HG02759 (cell line): ENCODE data around the gene CASS4.

Experiments used
- ATAC-seq: cut with Tn5 transposase; IDR thresholded peaks from one replicate; pipeline ENCODE4 v1.9.1; 2021; ENCODE audit warnings: mild to moderate bottlenecking, moderate library complexity; ENCODE audit not compliant: unreplicated experiment

Gene CASS4

GRCh38 chr20:56422076-56422823, 10.2 kb downstream of the CASS4 start:
- ATAC-seq, result no peak

- no peak for ATAC-seq
These were observed 10.7 kb downstream of the CASS4 start for GRCh38 chr20:56422824-56423189.

- ATAC-seq, result no peak
These were observed 11.2 kb downstream of the CASS4 start for GRCh38 chr20:56423211-56423610.

DNA sequence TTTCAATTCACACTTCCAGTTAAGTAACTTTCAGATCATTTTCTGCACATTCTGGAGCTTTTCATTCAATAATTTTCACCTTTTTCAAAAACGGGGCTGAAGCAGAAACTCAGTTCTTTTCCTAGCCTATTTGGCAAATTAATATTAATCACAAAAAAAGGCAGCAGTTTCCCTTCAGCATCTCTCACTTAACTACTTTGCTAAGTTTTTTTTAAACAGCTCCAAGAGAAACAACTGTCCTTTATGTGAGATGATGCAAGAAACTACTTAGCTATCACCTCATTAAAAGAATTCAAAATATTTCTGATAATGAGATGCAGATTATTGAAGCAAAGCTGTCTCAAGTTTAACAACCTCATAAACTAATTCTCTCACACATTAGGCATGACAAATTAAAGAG, 11.8 kb downstream of the CASS4 start:
- ATAC-seq, result no peak

- no peak for ATAC-seq
These were observed 12.9 kb downstream of the CASS4 start for GRCh38 chr20:56424931-56425330.

DNA sequence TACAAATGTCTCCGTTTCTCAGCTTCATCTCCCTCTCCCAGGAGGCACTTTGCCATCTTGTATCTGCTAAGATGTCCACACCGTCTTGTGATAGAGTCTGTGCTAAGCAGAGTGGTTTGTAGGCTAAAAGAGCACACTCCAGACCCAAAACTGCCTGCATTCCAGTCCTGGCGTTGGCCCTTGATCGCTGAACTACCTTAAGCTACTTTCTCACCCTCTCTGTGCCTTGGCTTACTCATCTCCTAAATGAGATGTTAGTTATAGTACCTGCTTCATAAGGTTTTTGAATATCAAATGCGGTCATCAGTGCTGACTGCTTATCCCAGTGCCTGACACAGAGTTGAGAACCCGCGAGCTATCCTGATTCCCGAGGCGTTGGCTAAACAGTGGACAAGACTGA, 14.0 kb downstream of the CASS4 start:
- ATAC-seq, result no peak

DNA sequence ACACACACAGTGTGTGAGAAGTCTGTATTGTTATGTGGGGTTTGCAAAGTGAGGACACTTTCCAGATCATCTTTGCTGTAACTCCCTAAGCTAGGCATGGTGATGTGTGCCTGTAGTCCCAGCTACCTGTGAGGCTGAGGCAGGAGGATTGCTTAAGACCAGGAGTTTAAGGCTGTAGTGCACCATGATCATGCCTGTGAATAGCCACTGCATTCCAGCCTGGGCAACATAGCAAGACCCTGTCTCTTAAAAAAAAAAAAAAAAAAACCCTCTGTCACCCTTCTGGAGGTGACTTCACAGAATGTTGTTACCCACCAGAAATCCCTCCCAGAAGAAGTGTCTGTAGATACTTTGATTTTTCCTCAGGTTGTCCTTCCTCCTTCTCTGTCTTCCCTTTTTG, 14.9 kb downstream of the CASS4 start:
- no peak for ATAC-seq

DNA sequence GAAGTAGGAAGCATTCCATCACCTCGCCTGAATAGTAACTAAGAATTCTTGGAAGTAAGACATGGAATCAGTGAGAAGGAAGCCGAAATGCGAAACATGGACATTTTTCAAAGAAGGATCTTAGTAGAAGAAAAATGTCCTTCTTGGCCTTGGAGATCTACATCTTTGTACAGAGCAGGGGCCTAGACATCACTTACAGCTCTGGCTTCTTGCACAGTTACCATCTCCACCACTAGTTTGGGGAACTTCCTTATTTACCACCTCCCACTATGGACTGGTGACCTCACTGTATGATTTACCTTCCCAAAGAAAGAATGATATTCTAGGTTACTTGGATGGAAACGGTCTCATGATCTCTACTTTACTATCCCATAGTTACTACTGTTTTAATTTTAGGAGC, 15.7 kb downstream of the CASS4 start:
- no peak for ATAC-seq

- no peak for ATAC-seq
These were observed 16.4 kb downstream of the CASS4 start for GRCh38 chr20:56428410-56428809.

DNA sequence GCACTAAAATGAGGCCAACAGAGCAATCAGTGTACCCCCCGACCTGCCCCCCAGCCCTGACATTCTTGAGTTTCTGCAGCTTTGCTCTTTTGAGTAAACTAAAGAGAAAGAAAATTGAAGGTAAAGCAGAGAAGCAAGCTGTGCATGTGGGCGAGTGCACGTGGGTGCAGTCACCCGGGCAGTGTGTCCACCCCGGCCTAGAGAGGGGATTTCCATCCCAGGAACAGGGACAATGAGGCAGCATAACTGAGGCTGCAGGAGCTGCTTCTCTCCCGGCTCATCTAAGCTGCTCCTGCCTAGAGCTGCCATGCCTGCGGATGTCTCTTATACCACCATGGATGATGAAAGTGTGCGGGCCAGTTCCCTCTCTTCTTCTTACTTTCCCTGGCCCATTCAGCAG, 16.8 kb downstream of the CASS4 start:
- no peak for ATAC-seq

- ATAC-seq, result no peak
These were observed 17.4 kb downstream of the CASS4 start for GRCh38 chr20:56429502-56429901.

- no peak for ATAC-seq
These were observed 17.9 kb downstream of the CASS4 start for GRCh38 chr20:56429941-56430340.

- ATAC-seq, result no peak
These were observed 18.4 kb downstream of the CASS4 start for GRCh38 chr20:56430461-56430860.

DNA sequence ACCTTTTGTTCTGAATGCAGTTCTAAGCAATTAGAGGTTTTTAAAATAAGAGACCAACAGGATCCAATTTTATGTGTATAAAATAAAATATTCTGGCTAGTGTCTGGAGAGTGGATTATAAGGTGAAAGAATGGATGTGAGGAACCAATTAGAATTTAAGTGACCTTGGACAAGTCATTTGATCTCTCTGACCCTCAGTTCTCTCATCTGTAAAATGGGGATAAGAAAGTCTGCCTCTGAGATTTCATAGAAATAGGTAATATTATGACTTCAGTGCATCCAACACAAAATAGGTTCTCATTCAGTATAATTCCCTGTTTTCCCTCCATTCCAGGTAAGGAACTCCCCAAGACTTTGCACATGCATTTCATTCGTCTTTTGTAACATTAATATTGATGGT, 18.9 kb downstream of the CASS4 start:
- no peak for ATAC-seq

GRCh38 chr20:56431471-56431870, 19.4 kb downstream of the CASS4 start:
- no peak for ATAC-seq

DNA sequence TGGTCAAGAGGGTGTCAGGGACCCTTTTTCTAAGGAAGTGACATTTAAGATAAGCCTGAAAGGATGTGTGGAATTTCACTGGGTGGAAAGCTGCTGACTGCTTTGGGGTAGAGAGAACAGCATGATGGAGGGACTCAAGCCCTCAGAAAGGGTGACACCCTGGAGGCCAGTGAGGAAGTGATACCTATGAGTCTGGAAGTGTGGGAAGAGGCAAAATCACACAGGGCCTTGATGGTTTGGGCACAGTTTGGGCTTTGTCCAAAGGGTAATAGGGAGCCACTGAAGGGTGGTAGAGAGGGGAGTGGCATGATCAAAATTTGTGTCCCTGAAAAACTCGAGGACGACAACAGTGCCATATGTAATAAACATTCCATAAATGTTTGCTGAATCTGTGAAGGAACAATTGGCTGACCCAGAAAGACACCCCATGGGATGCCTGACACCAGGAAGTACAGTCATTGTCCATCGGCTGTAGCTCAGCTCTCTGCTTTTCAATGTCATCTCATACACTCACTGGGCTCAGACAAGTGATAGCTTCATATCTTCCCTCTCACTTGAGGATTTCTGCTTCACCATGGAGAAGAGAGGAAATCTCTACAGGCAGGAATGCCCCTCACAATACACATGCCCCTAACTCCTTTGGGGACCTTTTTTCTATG, 21.3 kb downstream of the CASS4 start:
- no peak for ATAC-seq

GRCh38 chr20:56433880-56434255, 21.8 kb downstream of the CASS4 start:
- no peak for ATAC-seq

- no peak for ATAC-seq
These were observed 25.3 kb downstream of the CASS4 start for GRCh38 chr20:56437196-56437960.

- ATAC-seq, result no peak
These were observed 26.2 kb downstream of the CASS4 start for GRCh38 chr20:56438284-56438683.

- no peak for ATAC-seq
These were observed 27.8 kb downstream of the CASS4 start for GRCh38 chr20:56439771-56440291.

GRCh38 chr20:56440346-56441007, 28.4 kb downstream of the CASS4 start:
- ATAC-seq, result peak; percentile 77
